HepG2 (cell line): ENCODE data around the gene NHP2. TPM values are rescaled to one million over a fixed set of nuclear protein-coding genes. Genes with fewer than 3 reads are reported as not detected.

Experiments
- ATAC-seq: fragments of 200-7000 bp; cut with Tn5 transposase; 3 replicates; pipeline ENCODE4 v1.9.1; 2020; ENCODE audit warnings: mild to moderate bottlenecking, moderate library complexity
- BruUV-seq: library from RNA; stranded (reverse); fragments of 400-500 nt; replicated peaks from 2 replicates; lab custom pipeline; 2021; lab: Mats Ljungman, UMichigan
- CTCF ChIA-PET: fragments of 300-600 bp; formaldehyde crosslinking; extraction: SDS; loops from one replicate; lab custom pipeline; 2021; ENCODE audit warnings: low total read pairs, inconsistent platforms, low intra/inter-chr PET ratio; lab: Yijun Ruan, JAX
- POLR2A ChIA-PET: fragments of 350-600 bp; sonication (Branson Sonifier 250); formaldehyde crosslinking; loops from one replicate; lab custom pipeline; 2020; ENCODE audit warnings: antibody characterized with exemption, inconsistent platforms; lab: Yijun Ruan, JAX
- DNase-seq: peaks from one replicate; pipeline ENCODE4 v3.0.0-alpha.2; 2015; ENCODE audit warnings: low spot score
- FAIRE-seq: peaks from 3 replicates; lab custom pipeline; 2011; peaks lifted over from hg19 to GRCh38; lab: Jason Lieb, UNC
- H2AFZ ChIP-seq: one replicate; pipeline ENCODE4 v1.6.1; 2011; ENCODE audit warnings: low read length, inconsistent platforms
- H3K27ac ChIP-seq: fragments of 300-600 bp; 3 replicates; pipeline ENCODE4 v1.8.0; 2011; ENCODE audit warnings: mixed run types, mild to moderate bottlenecking, mixed read lengths, low read length, inconsistent platforms; ENCODE audit not compliant: insufficient read depth; ENCODE audit errors: extremely low read length
- H3K27me3 ChIP-seq, 2 experiments: fragments of 200-600 bp in 1 of 2; 2 replicates in 1 of 2; 3 replicates in 1 of 2; pipeline versions ENCODE4 v1.6.0 to v1.8.0; 2011; ENCODE audit warnings: low read length in 2 of 2, mild to moderate bottlenecking in 2 of 2, moderate library complexity in 2 of 2, inconsistent platforms in 1 of 2; ENCODE audit not compliant: insufficient read depth in 2 of 2, control insufficient read depth in 1 of 2
- H3K36me3 ChIP-seq, 2 experiments: fragments of 200-600 bp in 1 of 2; replicated peaks in 1 of 2; 2 replicates in 1 of 2; 3 replicates in 1 of 2; pipeline versions ENCODE4 v1.5.1 to v1.8.0; 2011; ENCODE audit warnings: low read length in 2 of 2, inconsistent platforms in 1 of 2; ENCODE audit not compliant: insufficient read depth in 2 of 2, control insufficient read depth in 1 of 2
- H3K4me1 ChIP-seq: 2 replicates; pipeline ENCODE4 v1.5.1; 2012; ENCODE audit warnings: low read length, inconsistent platforms; ENCODE audit not compliant: insufficient read depth
- H3K4me2 ChIP-seq: 2 replicates; pipeline ENCODE4 v1.6.0; 2011; ENCODE audit warnings: low read depth, low read length, inconsistent platforms
- H3K4me3 ChIP-seq, 3 experiments: fragments of 200-600 bp in 1 of 3; sonication (generic), shearing (Covaris generic) in 1 of 3; replicated peaks in 1 of 3; 2 replicates each; pipeline ENCODE4 v1.5.1; 2011 to 2016; ENCODE audit warnings: low read length in 3 of 3, inconsistent platforms in 2 of 3, low read depth in 2 of 3, mild to moderate bottlenecking in 2 of 3, control low read depth in 1 of 3, mixed read lengths in 1 of 3; ENCODE audit not compliant: insufficient read depth in 1 of 3
- H3K79me2 ChIP-seq: one replicate; pipeline ENCODE4 v1.6.1; 2011; ENCODE audit warnings: low read length, inconsistent platforms; ENCODE audit not compliant: insufficient read depth
- H3K9ac ChIP-seq: 2 replicates; pipeline ENCODE4 v1.6.0; 2011; ENCODE audit warnings: mild to moderate bottlenecking, low read depth, low read length, inconsistent platforms; ENCODE audit not compliant: insufficient read depth
- H3K9me3 ChIP-seq: 2 replicates; pipeline ENCODE4 v1.5.1; 2012; ENCODE audit warnings: mild to moderate bottlenecking, low read length
- H4K20me1 ChIP-seq: 2 replicates; pipeline ENCODE4 v1.6.0; 2011; ENCODE audit warnings: inconsistent platforms, mild to moderate bottlenecking, low read length, moderate library complexity; ENCODE audit not compliant: insufficient read depth
- ATF7 ChIP-seq, 2 experiments: fragments of 450-650 bp in 1 of 2; sonication (generic) in 1 of 2; formaldehyde crosslinking in 1 of 2; IDR thresholded peaks; 2 replicates each; pipeline versions ENCODE4 v1.4.0 to v1.6.1; 2016 to 2020; ENCODE audit warnings: antibody characterized with exemption in 1 of 2, mild to moderate bottlenecking in 1 of 2, missing genetic modification reagents in 1 of 2
- BHLHE40 ChIP-seq: IDR thresholded peaks from 2 replicates; pipeline ENCODE4 v1.6.1; 2011; ENCODE audit warnings: low read length, improper control_type of control experiment
- CERS6 ChIP-seq: sonication (generic); formaldehyde crosslinking; IDR thresholded peaks from 2 replicates; pipeline ENCODE4 v1.5.0; 2020; ENCODE audit warnings: missing genetic modification reagents
- HDAC2 ChIP-seq: sonication (generic); formaldehyde crosslinking; IDR thresholded peaks from 2 replicates; pipeline ENCODE4 v1.4.0; 2020; ENCODE audit warnings: missing genetic modification reagents
- HOXA5 ChIP-seq: sonication (generic); formaldehyde crosslinking; IDR thresholded peaks from 2 replicates; pipeline ENCODE4 v1.4.0; 2020; ENCODE audit warnings: missing genetic modification reagents
- HOXA7 ChIP-seq: sonication (generic); formaldehyde crosslinking; IDR thresholded peaks from 2 replicates; pipeline ENCODE4 v1.8.1; 2022; ENCODE audit warnings: mild to moderate bottlenecking, missing genetic modification reagents, moderate library complexity
- NFATC3 ChIP-seq: sonication (generic); formaldehyde crosslinking; IDR thresholded peaks from 2 replicates; pipeline ENCODE4 v1.5.1; 2020; ENCODE audit warnings: mild to moderate bottlenecking, missing genetic modification reagents
- NR2F2 ChIP-seq: IDR thresholded peaks from 2 replicates; pipeline ENCODE4 v1.6.1; 2012; ENCODE audit warnings: low read depth, inconsistent platforms, borderline replicate concordance
- SOX13 ChIP-seq, 3 experiments: fragments of 450-650 bp in 1 of 3; sonication (generic) in 1 of 3; formaldehyde crosslinking in 1 of 3; IDR thresholded peaks in 2 of 3; conservative IDR thresholded peaks in 1 of 3; 2 replicates each; pipeline versions ENCODE4 v1.5.0 to v1.6.1; 2016 to 2020; ENCODE audit warnings: antibody characterized with exemption in 1 of 3, mild to moderate bottlenecking in 1 of 3, missing compliant biosample characterization in 1 of 3, missing genetic modification reagents in 1 of 3, moderate library complexity in 1 of 3
- TCF7L2 ChIP-seq: IDR thresholded peaks from 2 replicates; pipeline ENCODE4 v1.6.1; 2011; ENCODE audit warnings: mild to moderate bottlenecking, low read depth, low read length, moderate library complexity
- TSC22D2 ChIP-seq: sonication (generic); formaldehyde crosslinking; IDR thresholded peaks from 2 replicates; pipeline ENCODE4 v1.5.1; 2020; ENCODE audit warnings: missing genetic modification reagents, mild to moderate bottlenecking, borderline replicate concordance
- ZFX ChIP-seq: sonication (generic); formaldehyde crosslinking; IDR thresholded peaks from 2 replicates; pipeline ENCODE4 v1.4.0; 2020; ENCODE audit warnings: mild to moderate bottlenecking, low read depth, missing genetic modification reagents, moderate library complexity
- ZNF367 ChIP-seq: sonication (generic); formaldehyde crosslinking; IDR thresholded peaks from 2 replicates; pipeline ENCODE4 v1.4.0; 2020; ENCODE audit warnings: missing genetic modification reagents, borderline replicate concordance
- ZNF451 ChIP-seq: sonication (generic); formaldehyde crosslinking; IDR thresholded peaks from 2 replicates; pipeline ENCODE4 v1.5.0; 2020; ENCODE audit warnings: mild to moderate bottlenecking, missing genetic modification reagents
- ZNF567 ChIP-seq: sonication (generic); formaldehyde crosslinking; IDR thresholded peaks from 2 replicates; pipeline ENCODE4 v1.8.1; 2023; ENCODE audit warnings: mild to moderate bottlenecking, missing genetic modification reagents, borderline replicate concordance
- ZNF644 ChIP-seq: IDR thresholded peaks from 2 replicates; pipeline ENCODE4 v1.6.1; 2016; ENCODE audit warnings: low read depth
- ZNF772 ChIP-seq: sonication (generic); formaldehyde crosslinking; IDR thresholded peaks from 2 replicates; pipeline ENCODE4 v1.5.0; 2020; ENCODE audit warnings: mild to moderate bottlenecking, missing genetic modification reagents
- WGBS: methylation state at CpG from one replicate; pipeline ENCODE4 v1.1.6; 2017; ENCODE audit warnings: low lambda C conversion rate; 5-methylcytosine and 5-hydroxymethylcytosine counted together
- in situ Hi-C: cut with HindIII; loops from 2 replicates; pipeline ENCODE4 v1.10.0; 2017; ENCODE audit warnings: low pct_unique_long_range_greater_than_20kb; ENCODE audit not compliant: extremely low pct_ligation_motif_present
- intact Hi-C: fragments of 100-400 bp; cut with micrococcal nuclease; formaldehyde crosslinking; loops from one replicate; pipeline ENCODE4 v1.10.0; 2022; ENCODE audit not compliant: unreplicated experiment
- polyA plus RNA-seq, 8 experiments: library from polyadenylated mRNA; depleted of rRNA in 3 of 8; stranded (reverse) in 7 of 8; unstranded in 1 of 8; fragments of >200 nt; fragmentation: Illumina TruSeq in 4 of 8; extraction: Trizol in 4 of 8; gene quantifications; 2 replicates each; pipeline versions ENCODE4 v1.2.1 to v1.2.3, GENCODE V29; 2011 to 2016; ENCODE audit warnings: low read depth in 4 of 8, missing spikeins in 1 of 8, mixed read lengths in 1 of 8; ENCODE audit not compliant: insufficient read depth in 1 of 8
- total RNA-seq, 5 experiments: library from RNA; depleted of rRNA; stranded (reverse); fragments of >200 nt; fragmentation: Illumina TruSeq; extraction: Trizol; gene quantifications; 2 replicates each; pipeline ENCODE4 v1.2.3, GENCODE V29; 2016; ENCODE audit warnings: low read depth in 1 of 5
- TF ChIP-seq, protein P1 (sequence below): sonication (generic); formaldehyde crosslinking; IDR thresholded peaks from 2 replicates; pipeline ENCODE4 v1.4.0; 2020; ENCODE audit warnings: mild to moderate bottlenecking, missing genetic modification reagents, borderline replicate concordance

NHP2 gene
- total and polyA plus RNA-seq, 2 of the 13 experiments (the other 11 are each of a cell fraction or from before 2014, with no cell fraction given), result 56.2 to 96.1 TPM

GRCh38 chr5:178117923-178118701 lies 35.6 kb downstream of the NHP2 start:
- peaks cover 12 to 61% of the 10 kb centered on the region in 2 experiments for H3K27me3 ChIP-seq
- CTCF ChIA-PET, result no interaction called here
- BruUV-seq, result no TSS peak

More at GRCh38 chr5:178117923-178118701, 35.6 kb downstream of the NHP2 start:
- Histone ChIP-seq H3K27ac (no peak overlapping the region), H3K36me3 (no peaks in the 10 kb centered on the region), H3K9ac (no peak overlapping the region), H3K79me2 (no peaks in the 10 kb centered on the region), H3K9me3 (no peaks in the 10 kb centered on the region), H3K4me2 (no peak overlapping the region), H3K4me1 (peaks cover 19% of the 10 kb centered on the region), H3K4me3 (no peak overlapping the region), H4K20me1 (no peaks in the 10 kb centered on the region), H2AFZ (no peak overlapping the region)
- no peak for FAIRE-seq
- POLR2A ChIA-PET, result no interaction called here
- WGBS, result 57% methylated on average over 9 of the region's 18 CpGs
- TF ChIP-seq, protein P1, sequence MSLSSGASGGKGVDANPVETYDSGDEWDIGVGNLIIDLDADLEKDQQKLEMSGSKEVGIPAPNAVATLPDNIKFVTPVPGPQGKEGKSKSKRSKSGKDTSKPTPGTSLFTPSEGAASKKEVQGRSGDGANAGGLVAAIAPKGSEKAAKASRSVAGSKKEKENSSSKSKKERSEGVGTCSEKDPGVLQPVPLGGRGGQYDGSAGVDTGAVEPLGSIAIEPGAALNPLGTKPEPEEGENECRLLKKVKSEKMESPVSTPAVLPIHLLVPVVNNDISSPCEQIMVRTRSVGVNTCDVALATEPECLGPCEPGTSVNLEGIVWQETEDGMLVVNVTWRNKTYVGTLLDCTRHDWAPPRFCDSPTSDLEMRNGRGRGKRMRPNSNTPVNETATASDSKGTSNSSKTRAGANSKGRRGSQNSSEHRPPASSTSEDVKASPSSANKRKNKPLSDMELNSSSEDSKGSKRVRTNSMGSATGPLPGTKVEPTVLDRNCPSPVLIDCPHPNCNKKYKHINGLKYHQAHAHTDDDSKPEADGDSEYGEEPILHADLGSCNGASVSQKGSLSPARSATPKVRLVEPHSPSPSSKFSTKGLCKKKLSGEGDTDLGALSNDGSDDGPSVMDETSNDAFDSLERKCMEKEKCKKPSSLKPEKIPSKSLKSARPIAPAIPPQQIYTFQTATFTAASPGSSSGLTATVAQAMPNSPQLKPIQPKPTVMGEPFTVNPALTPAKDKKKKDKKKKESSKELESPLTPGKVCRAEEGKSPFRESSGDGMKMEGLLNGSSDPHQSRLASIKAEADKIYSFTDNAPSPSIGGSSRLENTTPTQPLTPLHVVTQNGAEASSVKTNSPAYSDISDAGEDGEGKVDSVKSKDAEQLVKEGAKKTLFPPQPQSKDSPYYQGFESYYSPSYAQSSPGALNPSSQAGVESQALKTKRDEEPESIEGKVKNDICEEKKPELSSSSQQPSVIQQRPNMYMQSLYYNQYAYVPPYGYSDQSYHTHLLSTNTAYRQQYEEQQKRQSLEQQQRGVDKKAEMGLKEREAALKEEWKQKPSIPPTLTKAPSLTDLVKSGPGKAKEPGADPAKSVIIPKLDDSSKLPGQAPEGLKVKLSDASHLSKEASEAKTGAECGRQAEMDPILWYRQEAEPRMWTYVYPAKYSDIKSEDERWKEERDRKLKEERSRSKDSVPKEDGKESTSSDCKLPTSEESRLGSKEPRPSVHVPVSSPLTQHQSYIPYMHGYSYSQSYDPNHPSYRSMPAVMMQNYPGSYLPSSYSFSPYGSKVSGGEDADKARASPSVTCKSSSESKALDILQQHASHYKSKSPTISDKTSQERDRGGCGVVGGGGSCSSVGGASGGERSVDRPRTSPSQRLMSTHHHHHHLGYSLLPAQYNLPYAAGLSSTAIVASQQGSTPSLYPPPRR (CRISPR knock-in tag), result no peak
- TF ChIP-seq ZNF367 (CRISPR knock-in tag) (no peak), HDAC2 (no peak), NR2F2 (no peak), HOXA5 (CRISPR knock-in tag) (no peak), HOXA7 (no peak), ZNF644 (no peak), ZNF451 (CRISPR knock-in tag) (no peak), NFATC3 (CRISPR knock-in tag) (no peak), SOX13 (IDR thresholded peaks at IDR 0.05) (no peak), SOX13 (CRISPR knock-in tag; conservative IDR thresholded peaks at IDR 0.05 in 1 of 2, IDR thresholded peaks at IDR 0.05 in 1 of 2) (no peak), CERS6 (CRISPR knock-in tag) (no peak), ZFX (CRISPR knock-in tag) (no peak), ATF7 (IDR thresholded peaks at IDR 0.05) (no peak), ATF7 (CRISPR knock-in tag; IDR thresholded peaks at IDR 0.05) (no peak), BHLHE40 (no peak), ZNF567 (CRISPR knock-in tag) (no peak), ZNF772 (CRISPR knock-in tag) (no peak), TCF7L2 (no peak), TSC22D2 (CRISPR knock-in tag) (no peak)
- DNase-seq, result no peak
- ATAC-seq, result no peak
- intact Hi-C loops, result no loop called here
- in situ Hi-C loops, result no loop called here
